ENCODE results near the gene SLIT3. TPM values are rescaled to one million over a fixed set of nuclear protein-coding genes. Genes with fewer than 3 reads are reported as not detected.

The SLIT3 gene
- total RNA-seq, 6 experiments from 2014 or later, result 0.31 to 1.2 (median 0.65) TPM

DNA sequence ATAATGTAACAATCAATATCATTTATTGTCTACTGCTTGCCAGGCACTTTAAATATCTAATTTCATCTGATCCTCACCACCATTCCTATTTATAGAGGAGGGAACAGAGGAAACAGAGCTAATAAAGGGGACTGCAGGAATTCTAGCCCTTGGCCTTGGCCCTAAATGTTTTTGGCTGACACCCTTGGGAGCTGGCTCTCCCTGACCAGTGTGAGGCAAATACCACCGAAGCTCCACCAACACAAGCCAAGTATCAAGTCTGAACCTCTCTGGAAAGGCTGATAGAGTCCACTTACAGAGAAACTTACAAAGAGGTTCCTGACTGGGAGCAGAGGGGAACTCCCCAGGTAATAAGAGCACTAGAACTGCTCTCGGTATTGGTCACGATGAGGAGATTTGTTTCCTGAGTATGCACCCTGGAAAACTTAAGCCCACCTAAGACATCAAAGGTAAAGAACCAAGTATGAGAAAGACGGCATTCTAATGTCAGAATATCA lies 478.6 kb downstream of the SLIT3 start:
- Histone ChIP-seq H3K9me3 (no peaks in the 10 kb centered on the region), H3K27me3 (no peaks in the 10 kb centered on the region), H3K27ac (no peak overlapping the region), H3K36me3 (no peaks in the 10 kb centered on the region), H3K4me1 (peaks cover 0 to 7% (median 2%) of the 10 kb centered on the region in 4 donors), H3K4me3 (no peak overlapping the region)
- intact Hi-C loops (cut with DNase I), result no loop called here
- ATAC-seq, result no peak
- 58% methylated on average over 4 of the region's 4 CpGs for WGBS (ENCODE audit: insufficient coverage, low coverage, low lambda C conversion rate, missing lambda C conversion rate)
- no peak for DNase-seq
- no peak for TF ChIP-seq POLR2A (IDR thresholded peaks at IDR 0.05)
- TF ChIP-seq, protein P1, sequence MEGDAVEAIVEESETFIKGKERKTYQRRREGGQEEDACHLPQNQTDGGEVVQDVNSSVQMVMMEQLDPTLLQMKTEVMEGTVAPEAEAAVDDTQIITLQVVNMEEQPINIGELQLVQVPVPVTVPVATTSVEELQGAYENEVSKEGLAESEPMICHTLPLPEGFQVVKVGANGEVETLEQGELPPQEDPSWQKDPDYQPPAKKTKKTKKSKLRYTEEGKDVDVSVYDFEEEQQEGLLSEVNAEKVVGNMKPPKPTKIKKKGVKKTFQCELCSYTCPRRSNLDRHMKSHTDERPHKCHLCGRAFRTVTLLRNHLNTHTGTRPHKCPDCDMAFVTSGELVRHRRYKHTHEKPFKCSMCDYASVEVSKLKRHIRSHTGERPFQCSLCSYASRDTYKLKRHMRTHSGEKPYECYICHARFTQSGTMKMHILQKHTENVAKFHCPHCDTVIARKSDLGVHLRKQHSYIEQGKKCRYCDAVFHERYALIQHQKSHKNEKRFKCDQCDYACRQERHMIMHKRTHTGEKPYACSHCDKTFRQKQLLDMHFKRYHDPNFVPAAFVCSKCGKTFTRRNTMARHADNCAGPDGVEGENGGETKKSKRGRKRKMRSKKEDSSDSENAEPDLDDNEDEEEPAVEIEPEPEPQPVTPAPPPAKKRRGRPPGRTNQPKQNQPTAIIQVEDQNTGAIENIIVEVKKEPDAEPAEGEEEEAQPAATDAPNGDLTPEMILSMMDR (IDR thresholded peaks at IDR 0.05), result no peak

DNA sequence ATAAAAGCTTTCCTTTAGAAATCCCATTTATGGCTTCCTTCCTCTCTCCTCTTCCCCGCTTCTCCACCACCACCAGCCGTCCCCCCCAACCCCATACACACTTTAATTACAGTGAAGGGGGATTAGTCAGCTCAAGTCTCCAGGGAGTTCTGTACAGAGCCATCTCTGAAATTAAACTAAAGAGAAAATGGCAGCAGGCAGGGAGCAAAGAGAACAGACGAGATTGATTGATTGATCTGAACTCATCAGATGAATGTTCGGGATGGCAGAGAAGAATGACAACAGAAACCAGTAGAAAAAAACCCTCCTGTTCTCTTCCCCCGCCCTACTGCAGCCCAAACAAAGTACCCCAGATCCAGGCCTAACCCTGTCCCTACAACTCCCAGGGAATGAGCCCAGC lies 480.1 kb downstream of the SLIT3 start:
- WGBS (ENCODE audit: insufficient coverage, low coverage, low lambda C conversion rate, missing lambda C conversion rate), result 70% methylated on average over 5 of the region's 5 CpGs
- H3K36me3 ChIP-seq, result no peaks in the 10 kb centered on the region
- no peak overlapping the region for H3K27ac ChIP-seq
- no peak overlapping the region for H3K4me3 ChIP-seq
- DNase-seq (no peak), ATAC-seq (no peak)
- intact Hi-C loops (cut with DNase I), result no loop called here
- TF ChIP-seq, protein P1 (IDR thresholded peaks at IDR 0.05), result no peak
- no peak for TF ChIP-seq POLR2A (IDR thresholded peaks at IDR 0.05)
- H3K4me1 ChIP-seq, result peaks cover 0 to 7% (median 2%) of the 10 kb centered on the region in 4 donors
- no peaks in the 10 kb centered on the region for H3K9me3 ChIP-seq
- no peaks in the 10 kb centered on the region for H3K27me3 ChIP-seq

DNA sequence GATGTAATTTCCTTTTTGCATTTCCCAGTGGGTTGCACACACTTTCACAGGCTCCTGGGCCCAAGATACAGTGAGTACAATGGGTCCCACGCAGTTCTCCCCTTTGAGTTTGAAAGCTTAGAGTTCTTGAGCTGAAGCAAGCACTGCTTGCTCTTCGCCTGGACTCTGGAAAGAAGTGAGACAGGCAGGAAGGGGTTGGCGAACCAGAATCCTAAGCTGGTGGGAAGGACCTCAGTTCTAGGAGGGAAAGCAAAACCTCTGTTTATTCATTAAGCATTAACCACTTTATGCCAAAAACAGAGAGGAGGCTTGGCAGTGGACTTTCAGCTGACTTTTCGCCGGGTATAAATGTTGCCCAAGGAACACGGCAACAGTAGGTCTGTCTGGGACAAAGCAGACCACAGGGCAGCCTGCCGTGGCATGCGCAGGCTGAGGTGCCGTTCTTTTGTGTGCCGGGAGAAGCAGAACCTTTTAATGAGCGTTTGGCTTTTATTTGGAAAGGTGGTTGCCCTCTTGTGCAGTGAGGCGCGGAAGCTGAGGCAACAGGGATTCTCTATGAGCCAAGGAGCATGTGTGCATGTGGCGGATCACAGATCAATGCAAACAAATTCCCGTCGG lies 481.8 kb downstream of the SLIT3 start:
- Histone ChIP-seq H3K9me3 (no peaks in the 10 kb centered on the region), H3K27me3 (no peaks in the 10 kb centered on the region), H3K4me3 (peak overlapping the region; percentile 22 to 32 (median 23)), H3K36me3 (no peaks in the 10 kb centered on the region), H3K4me1 (peaks cover 0 to 7% (median 2%) of the 10 kb centered on the region in 4 donors), H3K27ac (peak overlapping the region in 2 of 3 donors; percentile 21 to 55)
- ATAC-seq, result peak; percentile 75 to 80 (median 78)
- intact Hi-C loops (cut with DNase I), result no loop called here
- TF ChIP-seq, protein P1 (IDR thresholded peaks at IDR 0.05), result no peak
- TF ChIP-seq POLR2A (IDR thresholded peaks at IDR 0.05), result no peak
- WGBS (ENCODE audit: insufficient coverage, low coverage, low lambda C conversion rate, missing lambda C conversion rate), result 34% methylated on average over 15 of the region's 16 CpGs
- peak; percentile 33 to 58 (median 44) for DNase-seq

DNA sequence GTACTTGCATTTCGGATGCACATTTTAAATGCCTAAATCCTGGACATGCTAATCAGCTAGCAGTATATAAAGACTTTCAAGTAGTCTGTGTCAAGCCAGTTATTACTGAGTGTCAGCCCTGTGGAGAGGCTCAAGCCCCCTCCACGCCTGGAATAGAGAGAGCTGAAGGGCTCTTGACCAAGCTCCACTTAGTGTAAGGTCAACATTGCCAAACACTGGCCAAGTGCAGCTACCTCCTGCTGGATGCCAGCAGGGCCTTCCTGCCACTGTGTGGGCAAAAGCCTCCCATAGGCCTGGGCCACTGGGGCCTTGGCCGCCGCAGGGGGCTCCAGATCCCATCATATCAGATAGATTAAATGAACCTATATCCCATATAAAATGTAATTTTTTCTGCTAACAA lies 482.4 kb downstream of the SLIT3 start:
- Histone ChIP-seq H3K36me3 (no peaks in the 10 kb centered on the region), H3K4me1 (peaks cover 0 to 7% (median 2%) of the 10 kb centered on the region in 4 donors), H3K27me3 (no peaks in the 10 kb centered on the region), H3K9me3 (no peaks in the 10 kb centered on the region), H3K27ac (peak overlapping the region in 1 of 3 donors; percentile 55), H3K4me3 (no peak overlapping the region)
- peak; percentile 38 to 78 (median 74) for ATAC-seq
- 100% methylated on average over 2 of the region's 4 CpGs for WGBS (ENCODE audit: insufficient coverage, low coverage, low lambda C conversion rate, missing lambda C conversion rate)
- DNase-seq, result peak in 1 of 3 donors; percentile 47
- intact Hi-C loops (cut with DNase I), result no loop called here
- TF ChIP-seq, protein P1 (IDR thresholded peaks at IDR 0.05), result no peak
- TF ChIP-seq POLR2A (IDR thresholded peaks at IDR 0.05), result no peak

Data from right lobe of liver (tissue), 6 donors.